ENCODE data around the gene PFKL.

DNA sequence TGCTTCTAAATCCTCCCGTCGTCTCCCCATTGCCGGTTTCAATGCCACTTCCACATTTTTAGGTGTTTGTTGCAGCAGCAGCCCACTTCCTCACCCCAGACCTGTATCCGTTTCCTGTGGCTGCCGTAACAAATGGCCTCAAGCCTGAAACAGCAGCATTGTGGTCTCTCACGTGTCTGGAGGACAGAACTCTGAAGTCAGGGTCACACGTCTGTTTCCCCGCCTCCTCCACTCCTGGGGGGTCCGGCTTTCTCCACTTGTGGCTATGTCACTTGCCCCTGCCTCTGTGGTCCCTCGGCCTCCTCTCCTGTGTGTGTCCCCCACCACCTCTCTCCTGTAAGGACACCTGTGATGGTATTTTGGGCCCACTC lies 75.4 kb downstream of the PFKL start:
- TF ChIP-seq SUZ12 (IDR thresholded peaks at IDR 0.05; ENCODE audit: extremely low read depth, insufficient read depth, insufficient read length): no peak
- no peak for TF ChIP-seq ZNF274 (IDR thresholded peaks at IDR 0.05; ENCODE audit: low read depth, low read length)
- TF ChIP-seq YY1 (IDR thresholded peaks at IDR 0.05; ENCODE audit: insufficient read depth, insufficient read length): no peak
